Measurements from ENCODE around the gene HSD17B3. TPM values are rescaled to one million over a fixed set of nuclear protein-coding genes. Genes with fewer than 3 reads are reported as not detected.

The HSD17B3 gene
- total RNA-seq, 4 donors from 2014 or later: 1.2 to 1.7 (median 1.5) TPM; not detected in 1

GRCh38 chr9:96206156-96206751, 95.7 kb downstream of the HSD17B3 start:
- Histone ChIP-seq H3K4me1 (peaks cover 10% of the 10 kb centered on the region), H3K27ac (no peak overlapping the region), H3K36me3 (no peaks in the 10 kb centered on the region), H3K9me3 (no peaks in the 10 kb centered on the region), H3K4me3 (no peak overlapping the region), H3K27me3 (no peaks in the 10 kb centered on the region)
- no peak for DNase-seq (ENCODE audit: low spot score in 2 of 2)
- TF ChIP-seq EP300 (IDR thresholded peaks at IDR 0.05) (no peak), CTCF (IDR thresholded peaks at IDR 0.05) (no peak), POLR2AphosphoS5 (IDR thresholded peaks at IDR 0.05) (no peak), POLR2A (IDR thresholded peaks at IDR 0.05) (no peak)
- WGBS: 88% methylated on average over 11 of the region's 11 CpGs

- WGBS: 96% methylated on average over 2 of the region's 2 CpGs
- no peak for DNase-seq (ENCODE audit: low spot score in 2 of 2)
- H3K9me3 ChIP-seq: no peaks in the 10 kb centered on the region
These were observed 97.1 kb downstream of the HSD17B3 start for GRCh38 chr9:96204853-96205252.

GRCh38 chr9:96203867-96204501, 98.0 kb downstream of the HSD17B3 start:
- Histone ChIP-seq H3K27ac (no peak overlapping the region), H3K4me1 (peaks cover 6% of the 10 kb centered on the region), H3K4me3 (no peak overlapping the region), H3K36me3 (no peaks in the 10 kb centered on the region), H3K27me3 (no peaks in the 10 kb centered on the region), H3K9me3 (no peaks in the 10 kb centered on the region)
- 45% methylated on average over 14 of the region's 18 CpGs for WGBS
- peak; percentile 70 to 80 for DNase-seq (ENCODE audit: low spot score in 2 of 2)
- no peak for TF ChIP-seq POLR2AphosphoS5 (IDR thresholded peaks at IDR 0.05)
- TF ChIP-seq EP300 (IDR thresholded peaks at IDR 0.05): no peak
- no peak for TF ChIP-seq POLR2A (IDR thresholded peaks at IDR 0.05)
- TF ChIP-seq CTCF (IDR thresholded peaks at IDR 0.05): no peak

More at GRCh38 chr9:96204853-96205252, 97.1 kb downstream of the HSD17B3 start:
- no peak overlapping the region for H3K27ac ChIP-seq
- no peaks in the 10 kb centered on the region for H3K27me3 ChIP-seq
- no peak for TF ChIP-seq CTCF (IDR thresholded peaks at IDR 0.05)
- TF ChIP-seq POLR2A (IDR thresholded peaks at IDR 0.05): no peak
- no peak for TF ChIP-seq EP300 (IDR thresholded peaks at IDR 0.05)
- no peak for TF ChIP-seq POLR2AphosphoS5 (IDR thresholded peaks at IDR 0.05)
- H3K36me3 ChIP-seq: no peaks in the 10 kb centered on the region
- no peak overlapping the region for H3K4me3 ChIP-seq
- peaks cover 10% of the 10 kb centered on the region for H3K4me1 ChIP-seq

- no peaks in the 10 kb centered on the region for H3K9me3 ChIP-seq
- H3K27ac ChIP-seq: no peak overlapping the region
- 91% methylated on average over 13 of the region's 13 CpGs for WGBS
- no peak overlapping the region for H3K4me3 ChIP-seq
- no peaks in the 10 kb centered on the region for H3K36me3 ChIP-seq
- no peaks in the 10 kb centered on the region for H3K27me3 ChIP-seq
- peak in 1 of 2 donors; percentile 66 for DNase-seq (ENCODE audit: low spot score in 2 of 2)
- H3K4me1 ChIP-seq: peaks cover 6% of the 10 kb centered on the region
- TF ChIP-seq CTCF (IDR thresholded peaks at IDR 0.05) (no peak), POLR2A (IDR thresholded peaks at IDR 0.05) (no peak), EP300 (IDR thresholded peaks at IDR 0.05) (no peak), POLR2AphosphoS5 (IDR thresholded peaks at IDR 0.05) (no peak)
These were observed 98.8 kb downstream of the HSD17B3 start for GRCh38 chr9:96202971-96203780.

- Histone ChIP-seq H3K36me3 (no peaks in the 10 kb centered on the region), H3K4me3 (no peak overlapping the region), H3K9me3 (no peaks in the 10 kb centered on the region), H3K27ac (no peak overlapping the region), H3K4me1 (peaks cover 6% of the 10 kb centered on the region), H3K27me3 (no peaks in the 10 kb centered on the region)
- WGBS: 90% methylated on average over 6 of the region's 6 CpGs
- peak in 1 of 2 donors; percentile 32 for DNase-seq (ENCODE audit: low spot score in 2 of 2)
- no peak for TF ChIP-seq EP300 (IDR thresholded peaks at IDR 0.05)
- no peak for TF ChIP-seq POLR2A (IDR thresholded peaks at IDR 0.05)
- TF ChIP-seq CTCF (IDR thresholded peaks at IDR 0.05): no peak
- TF ChIP-seq POLR2AphosphoS5 (IDR thresholded peaks at IDR 0.05): no peak
These were observed 100.8 kb downstream of the HSD17B3 start for GRCh38 chr9:96201140-96201539.

All from suprapubic skin (tissue), 4 donors.